ENCODE data around the gene SH3TC1.

GRCh38 chr4:8279321-8280157, 80.4 kb downstream of the SH3TC1 start:
- TF ChIP-seq, protein P1, sequence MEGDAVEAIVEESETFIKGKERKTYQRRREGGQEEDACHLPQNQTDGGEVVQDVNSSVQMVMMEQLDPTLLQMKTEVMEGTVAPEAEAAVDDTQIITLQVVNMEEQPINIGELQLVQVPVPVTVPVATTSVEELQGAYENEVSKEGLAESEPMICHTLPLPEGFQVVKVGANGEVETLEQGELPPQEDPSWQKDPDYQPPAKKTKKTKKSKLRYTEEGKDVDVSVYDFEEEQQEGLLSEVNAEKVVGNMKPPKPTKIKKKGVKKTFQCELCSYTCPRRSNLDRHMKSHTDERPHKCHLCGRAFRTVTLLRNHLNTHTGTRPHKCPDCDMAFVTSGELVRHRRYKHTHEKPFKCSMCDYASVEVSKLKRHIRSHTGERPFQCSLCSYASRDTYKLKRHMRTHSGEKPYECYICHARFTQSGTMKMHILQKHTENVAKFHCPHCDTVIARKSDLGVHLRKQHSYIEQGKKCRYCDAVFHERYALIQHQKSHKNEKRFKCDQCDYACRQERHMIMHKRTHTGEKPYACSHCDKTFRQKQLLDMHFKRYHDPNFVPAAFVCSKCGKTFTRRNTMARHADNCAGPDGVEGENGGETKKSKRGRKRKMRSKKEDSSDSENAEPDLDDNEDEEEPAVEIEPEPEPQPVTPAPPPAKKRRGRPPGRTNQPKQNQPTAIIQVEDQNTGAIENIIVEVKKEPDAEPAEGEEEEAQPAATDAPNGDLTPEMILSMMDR (conservative IDR thresholded peaks at IDR 0.05; ENCODE audit: low read length): no peak
- TF ChIP-seq EZH2phosphoT487 (IDR thresholded peaks at IDR 0.05; ENCODE audit: borderline replicate concordance): no peak
